ENCODE results near the gene ZNF74.
"Not testable (repeated sequence)": the region's sequence is repeated elsewhere in the genome, so short reads cannot be mapped to it uniquely, and the experiment has no call there.

ZNF74 gene

GRCh38 chr22:20414450-20414849 is 20.5 kb downstream of the ZNF74 start:
- no peak for TF ChIP-seq RARB (CRISPR knock-in tag; IDR thresholded peaks at IDR 0.05)
- no peak for TF ChIP-seq TCF4 (CRISPR knock-in tag; IDR thresholded peaks at IDR 0.05; ENCODE audit: borderline replicate concordance)
- TF ChIP-seq TSHZ2 (CRISPR knock-in tag; IDR thresholded peaks at IDR 0.05) = no peak
- no peak for TF ChIP-seq SNAI2 (CRISPR knock-in tag; IDR thresholded peaks at IDR 0.05)
- no peak for TF ChIP-seq ZNF565 (CRISPR knock-in tag; conservative IDR thresholded peaks at IDR 0.05; ENCODE audit: low read depth)
- no peak for TF ChIP-seq CSDC2 (CRISPR knock-in tag; IDR thresholded peaks at IDR 0.05)
- TF ChIP-seq ZC3H10 (CRISPR knock-in tag; IDR thresholded peaks at IDR 0.05) = no peak
- TF ChIP-seq ZFP3 (CRISPR knock-in tag; IDR thresholded peaks at IDR 0.05) = no peak
- TF ChIP-seq PPARA (CRISPR knock-in tag; IDR thresholded peaks at IDR 0.05; ENCODE audit: borderline replicate concordance) = no peak
- TF ChIP-seq ESRRG (CRISPR knock-in tag; IDR thresholded peaks at IDR 0.05) = no peak
- no peak for TF ChIP-seq OSR1 (CRISPR knock-in tag; IDR thresholded peaks at IDR 0.05)
- no peak for TF ChIP-seq ARNTL (CRISPR knock-in tag; IDR thresholded peaks at IDR 0.05; ENCODE audit: borderline replicate concordance, low read depth)
- TF ChIP-seq ZNF8 (CRISPR knock-in tag; IDR thresholded peaks at IDR 0.05) = no peak
- no peak for TF ChIP-seq ISL1 (CRISPR knock-in tag; IDR thresholded peaks at IDR 0.05)
- TF ChIP-seq BACH2 (CRISPR knock-in tag; IDR thresholded peaks at IDR 0.05; ENCODE audit: borderline replicate concordance) = no peak
- TF ChIP-seq ZFP30 (CRISPR knock-in tag; IDR thresholded peaks at IDR 0.05) = no peak
- TF ChIP-seq TOX (CRISPR knock-in tag; IDR thresholded peaks at IDR 0.05; ENCODE audit: borderline replicate concordance) = no peak

GRCh38 chr22:20415241-20415640 is 21.3 kb downstream of the ZNF74 start:
- ATAC-seq = not testable (repeated sequence)

More at GRCh38 chr22:20414450-20414849, 20.5 kb downstream of the ZNF74 start:
- no peak for ATAC-seq

- ATAC-seq = not testable (repeated sequence)
These were observed 21.7 kb downstream of the ZNF74 start for GRCh38 chr22:20415699-20416098.

GRCh38 chr22:20418211-20418788 is 24.3 kb downstream of the ZNF74 start:
- no peak for TF ChIP-seq POU6F1 (CRISPR knock-in tag; IDR thresholded peaks at IDR 0.05; ENCODE audit: borderline replicate concordance, low read depth)
- no peak for TF ChIP-seq ZC3H10 (CRISPR knock-in tag; IDR thresholded peaks at IDR 0.05)
- 0 out of 2 replicates have a peak, but pooled peaks have one; percentile 58 for TF ChIP-seq PPARA (CRISPR knock-in tag; IDR thresholded peaks at IDR 0.05; ENCODE audit: borderline replicate concordance)
- TF ChIP-seq CSRNP3 (CRISPR knock-in tag; IDR thresholded peaks at IDR 0.05) = no peak
- no peak for TF ChIP-seq OSR1 (CRISPR knock-in tag; IDR thresholded peaks at IDR 0.05)
- ATAC-seq = peak; percentile 62

GRCh38 chr22:20419664-20419951 is 25.7 kb downstream of the ZNF74 start:
- no peak for ATAC-seq
- TF ChIP-seq ZC3H10 (CRISPR knock-in tag; IDR thresholded peaks at IDR 0.05) = no peak
- no peak for TF ChIP-seq TCF4 (CRISPR knock-in tag; IDR thresholded peaks at IDR 0.05; ENCODE audit: borderline replicate concordance)
- TF ChIP-seq ARNTL (CRISPR knock-in tag; IDR thresholded peaks at IDR 0.05; ENCODE audit: borderline replicate concordance, low read depth) = no peak
- TF ChIP-seq ZNF70 (CRISPR knock-in tag; IDR thresholded peaks at IDR 0.05) = no peak
- no peak for TF ChIP-seq CSRNP3 (CRISPR knock-in tag; IDR thresholded peaks at IDR 0.05)
- no peak for TF ChIP-seq ESRRG (CRISPR knock-in tag; IDR thresholded peaks at IDR 0.05)
- TF ChIP-seq OSR1 (CRISPR knock-in tag; IDR thresholded peaks at IDR 0.05) = no peak
- TF ChIP-seq PATZ1 (CRISPR knock-in tag; IDR thresholded peaks at IDR 0.05; ENCODE audit: borderline replicate concordance) = no peak
- TF ChIP-seq ZNF8 (CRISPR knock-in tag; IDR thresholded peaks at IDR 0.05) = no peak
- no peak for TF ChIP-seq ISL1 (CRISPR knock-in tag; IDR thresholded peaks at IDR 0.05)
- TF ChIP-seq RARB (CRISPR knock-in tag; IDR thresholded peaks at IDR 0.05) = no peak
- no peak for TF ChIP-seq PPARA (CRISPR knock-in tag; IDR thresholded peaks at IDR 0.05; ENCODE audit: borderline replicate concordance)
- no peak for TF ChIP-seq SNAI2 (CRISPR knock-in tag; IDR thresholded peaks at IDR 0.05)
